ENCODE data around the gene RAB43.

RAB43 gene

DNA sequence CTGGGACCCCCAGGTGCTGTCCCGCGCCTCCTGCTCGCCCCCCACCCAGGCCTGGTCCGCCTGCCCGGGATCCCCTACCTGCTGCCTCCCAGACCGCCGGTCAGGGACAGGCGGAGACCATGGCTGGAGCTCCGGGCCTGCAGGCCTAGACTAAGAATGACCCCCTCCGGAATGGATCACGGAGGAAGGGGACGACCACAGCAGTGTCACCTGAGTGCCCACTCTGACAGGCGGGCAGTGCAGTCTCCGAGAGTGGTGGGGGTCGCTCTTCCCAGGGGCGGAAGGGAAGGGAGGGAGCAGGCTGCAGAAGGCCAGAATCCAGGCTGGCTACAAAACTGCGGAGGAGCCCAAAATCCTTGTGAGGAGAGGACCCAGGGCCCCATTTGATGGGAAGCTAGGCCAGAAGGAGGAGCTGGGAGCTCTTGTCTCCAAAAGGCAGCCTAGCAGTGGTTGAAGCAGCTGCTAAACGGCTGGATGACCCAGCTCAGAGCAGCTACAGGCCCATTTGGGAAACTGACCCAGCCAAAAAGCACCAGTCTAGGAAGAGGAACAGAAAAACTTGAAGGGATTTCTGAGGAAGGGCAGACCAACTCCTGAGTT, 908 bp upstream of the RAB43 start:
- peak in 1 of 58 donors; percentile 6 for DNase-seq

DNA sequence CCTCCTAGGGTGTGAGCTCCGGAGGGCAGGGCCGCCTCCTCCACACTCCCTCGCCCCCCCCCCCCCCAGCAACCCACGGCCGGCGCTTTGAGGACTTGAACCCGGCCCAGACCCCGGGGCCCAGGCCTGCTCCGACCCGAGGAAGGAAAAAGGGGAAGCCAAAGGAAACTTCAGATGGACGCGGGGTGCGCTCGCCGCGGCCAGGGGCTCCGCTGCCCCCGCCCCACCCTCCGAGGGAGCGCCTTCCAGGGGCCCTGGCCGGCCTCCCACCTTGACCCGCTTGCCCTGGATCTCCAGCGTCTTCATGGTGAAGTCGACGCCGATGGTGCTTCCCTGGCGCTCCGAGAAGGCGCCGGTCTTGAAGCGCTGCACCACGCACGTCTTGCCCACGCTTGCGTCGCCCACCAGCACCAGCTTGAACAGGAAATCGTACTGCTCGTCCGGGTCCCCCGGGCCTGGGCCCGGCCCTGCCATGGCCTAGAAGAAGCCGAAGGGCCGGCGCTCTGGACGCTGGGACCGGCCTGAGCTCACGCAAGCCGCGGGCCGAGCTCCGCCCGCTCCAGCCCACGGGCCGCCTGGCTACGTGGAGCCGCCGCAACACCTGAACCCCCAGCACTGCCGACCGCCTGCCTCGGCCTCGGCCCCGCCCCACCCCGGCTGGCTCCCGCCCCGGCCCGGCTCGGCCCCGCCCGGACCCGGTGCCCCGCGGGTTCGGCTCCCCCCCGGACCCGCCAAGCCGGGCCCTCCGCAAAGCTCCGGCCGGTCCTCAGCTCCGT, 400 bp downstream of the RAB43 start:
- no peak for DNase-seq

DNA sequence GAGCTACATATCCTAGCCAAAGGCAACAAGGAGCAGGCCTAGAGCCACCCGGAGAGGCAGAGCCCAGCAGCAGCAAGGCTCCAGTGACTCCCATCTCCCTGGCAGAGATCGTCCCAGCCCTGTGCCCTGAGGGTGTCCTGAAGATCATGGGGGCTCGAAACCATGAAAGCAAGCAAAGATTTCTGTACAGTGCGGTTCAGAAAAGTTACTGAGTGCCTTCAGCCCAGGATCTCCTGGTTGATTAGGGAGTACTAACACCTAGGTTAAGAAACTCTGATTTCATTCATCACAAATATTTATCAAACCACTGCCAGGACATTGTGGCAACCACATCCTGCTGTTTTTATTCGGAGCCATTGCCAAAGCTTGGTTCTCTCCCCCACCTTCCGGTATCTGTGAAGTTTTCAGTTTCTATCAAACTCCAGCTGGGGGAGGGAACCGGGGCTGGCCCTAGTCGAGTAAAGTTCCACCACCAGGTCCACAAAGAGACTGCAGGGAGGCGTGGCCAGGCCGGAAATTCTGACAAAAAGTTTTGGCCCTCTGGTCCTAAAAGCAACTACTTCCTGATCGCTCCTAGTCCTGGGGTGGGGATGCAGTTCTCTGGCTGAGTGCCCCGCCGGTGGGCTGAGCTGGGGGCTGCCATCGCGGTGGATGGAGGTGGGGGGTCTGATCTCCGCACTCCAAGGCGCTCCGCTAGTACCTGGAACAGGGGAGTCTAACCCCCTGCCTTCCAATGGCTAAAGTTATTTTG, 1.2 kb downstream of the RAB43 start:
- DNase-seq, result peak in 38 of 58 donors; percentile 9 to 74 (median 31)

DNA sequence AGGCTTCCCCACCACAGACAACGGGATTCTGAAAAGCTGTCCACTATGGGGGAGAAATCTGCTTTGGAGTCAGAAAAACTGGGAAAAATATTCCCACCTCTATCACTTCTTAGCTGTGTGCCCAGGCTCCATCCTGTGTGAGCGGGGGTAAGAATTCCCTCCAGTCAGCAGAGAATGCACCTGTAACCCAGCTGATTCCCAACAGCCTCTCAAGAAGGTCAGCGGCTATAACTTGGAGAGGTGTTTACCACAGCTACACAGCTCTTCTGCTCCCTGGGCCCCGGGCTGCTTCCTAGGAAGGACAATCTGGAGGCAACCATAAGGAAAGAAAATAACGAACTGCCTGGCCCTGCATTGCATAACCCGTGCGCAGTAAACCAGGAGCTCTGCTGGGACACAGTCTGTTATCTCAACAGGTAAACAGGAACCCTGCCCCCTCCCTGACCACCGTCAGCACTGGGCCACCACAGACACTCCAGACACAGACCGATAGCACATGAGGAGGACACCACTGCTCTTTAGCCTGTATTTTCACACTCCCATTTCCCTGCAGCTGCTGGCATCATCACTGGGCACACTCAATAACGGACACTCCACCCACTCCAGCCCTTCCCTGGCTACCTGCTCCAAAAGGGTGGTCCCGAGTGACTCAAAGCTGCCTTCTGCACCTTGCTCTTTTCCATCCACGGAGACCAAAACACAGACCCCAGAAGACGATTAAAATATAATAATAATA, 2.1 kb downstream of the RAB43 start:
- DNase-seq, result no peak

DNA sequence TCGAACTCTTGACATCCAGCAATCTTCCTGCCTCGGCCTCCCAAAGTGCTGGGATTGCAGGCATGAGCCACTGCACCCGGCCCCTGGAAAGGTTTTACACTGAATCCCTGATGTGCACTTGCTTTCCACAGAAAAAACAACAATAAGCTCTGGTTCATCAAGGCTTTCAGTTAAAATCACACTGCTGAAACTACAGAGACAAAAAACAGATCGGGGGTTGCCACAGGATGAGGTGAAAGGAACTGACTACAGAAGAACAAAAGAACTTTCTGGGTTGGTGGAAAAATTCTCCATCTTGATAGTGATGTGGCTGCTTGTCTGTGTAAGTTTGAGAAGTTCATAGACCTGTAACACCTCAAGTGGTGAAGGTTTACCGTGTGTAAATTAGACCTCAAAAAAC, 2.9 kb downstream of the RAB43 start:
- DNase-seq, result no peak

DNA sequence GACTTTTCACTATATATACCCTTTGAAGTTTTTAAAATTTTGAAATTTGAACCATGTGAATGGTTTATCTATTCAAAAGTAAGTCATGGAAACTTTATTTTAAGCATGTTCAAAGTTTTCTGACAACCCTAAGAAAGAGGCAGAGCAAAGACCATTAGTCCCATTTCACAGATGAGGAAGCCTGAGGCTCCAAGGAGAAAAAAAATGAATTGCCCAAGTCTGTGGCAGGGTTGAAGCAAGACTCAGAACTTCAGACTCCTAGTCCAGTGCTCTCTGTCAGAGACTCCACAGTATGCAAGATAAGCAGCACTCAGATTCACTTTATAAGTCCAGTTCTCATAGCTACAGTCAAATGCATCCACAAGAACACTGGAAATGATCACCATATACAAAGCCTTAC, 4.5 kb downstream of the RAB43 start:
- DNase-seq, result no peak

DNA sequence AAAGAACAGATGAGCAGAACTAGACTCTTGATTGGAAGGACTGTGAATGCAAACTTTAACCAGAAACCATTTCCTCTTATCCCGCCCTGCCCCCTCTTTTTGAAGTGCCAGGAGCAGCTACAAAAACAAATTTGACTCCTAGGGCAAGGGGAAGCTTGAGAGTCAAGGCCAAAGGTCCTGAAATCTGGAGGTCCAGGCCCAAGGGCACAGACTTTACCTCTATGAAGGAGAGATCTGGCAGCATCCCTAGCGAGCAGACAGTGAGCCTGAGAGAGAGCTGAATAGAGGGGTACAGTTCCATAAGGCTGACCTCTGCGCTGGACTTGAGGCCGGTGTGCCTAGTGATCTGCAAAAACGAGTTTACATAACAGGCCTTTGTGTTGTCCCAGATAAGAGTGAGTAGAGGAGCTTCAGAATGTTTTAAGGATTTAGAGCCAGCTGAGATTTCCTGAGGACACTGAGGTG, 5.1 kb downstream of the RAB43 start:
- DNase-seq, result no peak

DNA sequence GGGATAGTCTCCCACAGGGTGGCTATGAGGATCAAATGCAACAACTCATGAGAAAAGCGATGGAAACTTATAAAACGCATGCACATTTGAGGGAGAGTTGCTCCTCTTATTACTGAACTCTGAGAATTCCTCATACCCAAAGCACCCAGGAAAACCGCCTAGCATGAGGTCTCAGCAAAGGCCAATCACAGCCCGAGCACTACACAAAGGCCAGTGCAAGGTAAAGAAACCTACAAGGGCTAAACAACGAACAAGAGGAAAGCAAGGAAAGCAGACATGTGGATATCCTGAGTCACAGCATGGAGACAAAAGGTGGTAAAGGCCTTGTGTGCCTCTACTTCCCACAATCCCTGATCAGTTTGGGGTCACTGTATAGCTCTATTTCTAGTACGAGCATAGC, 7.1 kb downstream of the RAB43 start:
- DNase-seq, result no peak

DNA sequence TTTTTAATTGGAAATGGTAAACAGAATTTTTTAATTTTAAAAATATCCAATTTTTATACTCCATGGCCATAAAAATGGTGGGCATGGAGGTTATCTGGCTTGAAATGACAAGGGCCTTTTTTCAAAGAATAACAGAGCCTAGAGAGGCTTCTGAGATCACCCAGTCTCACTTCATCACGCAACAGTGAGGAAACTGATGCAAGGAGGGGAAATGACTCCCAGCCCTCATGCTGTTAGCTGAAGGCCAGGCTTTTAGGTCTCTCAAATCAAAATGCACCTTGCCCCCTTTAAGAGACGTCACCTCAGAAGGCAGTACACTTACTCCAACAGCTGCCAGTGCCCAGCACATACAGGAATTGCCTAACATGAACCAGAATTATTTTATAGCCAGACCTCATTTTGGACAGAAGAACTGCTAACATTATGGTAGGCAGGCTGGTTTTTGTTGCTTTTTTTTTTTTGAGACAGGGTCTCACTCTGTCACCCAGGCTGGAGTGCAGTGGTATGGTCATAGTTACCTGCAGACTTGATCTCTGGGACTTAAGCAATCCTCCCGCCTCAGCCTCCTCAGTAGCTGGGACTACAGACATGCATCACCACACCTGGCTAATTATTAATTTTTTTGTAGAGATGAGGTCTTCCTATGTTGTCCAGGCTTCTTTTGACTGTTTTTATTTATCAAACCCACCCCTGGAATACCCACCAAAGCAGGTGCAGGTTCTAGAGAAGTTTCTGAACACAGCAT, 9.1 kb downstream of the RAB43 start:
- DNase-seq, result no peak

DNA sequence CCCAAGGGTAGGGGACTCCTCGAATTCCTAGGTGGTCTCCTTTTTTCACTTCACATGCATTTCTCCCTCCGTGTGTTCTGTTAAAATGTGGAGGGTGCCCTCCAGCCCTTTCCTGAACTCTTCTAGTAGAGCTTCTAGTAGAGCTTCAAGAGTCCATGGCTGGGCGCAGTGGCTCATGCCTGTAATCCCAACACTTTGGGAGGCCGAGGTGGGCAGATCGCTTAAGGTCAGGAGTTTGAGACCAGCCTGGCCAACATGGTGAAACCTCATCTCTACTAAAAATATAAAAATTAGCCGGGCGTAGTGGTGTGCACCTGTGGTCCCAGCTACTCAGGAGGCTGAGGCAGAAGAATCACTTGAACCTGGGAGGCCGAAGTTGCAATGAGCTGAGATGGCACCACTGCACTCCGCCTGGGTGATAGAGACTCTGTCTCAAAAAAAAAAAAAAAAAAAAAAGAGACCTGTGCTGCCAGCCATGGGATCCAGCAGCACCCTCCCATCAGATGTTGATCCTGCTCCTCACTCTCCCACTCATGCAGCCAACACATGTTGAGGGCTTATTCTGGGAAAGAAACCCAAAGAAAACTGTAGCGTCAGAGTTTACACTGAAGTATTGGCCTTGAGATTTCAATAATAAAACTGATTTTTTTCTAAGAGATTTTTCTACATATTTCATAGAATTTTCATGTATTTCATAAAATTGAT, 10.4 kb downstream of the RAB43 start:
- peak in 2 of 58 donors; percentile 6 to 26 for DNase-seq

DNA sequence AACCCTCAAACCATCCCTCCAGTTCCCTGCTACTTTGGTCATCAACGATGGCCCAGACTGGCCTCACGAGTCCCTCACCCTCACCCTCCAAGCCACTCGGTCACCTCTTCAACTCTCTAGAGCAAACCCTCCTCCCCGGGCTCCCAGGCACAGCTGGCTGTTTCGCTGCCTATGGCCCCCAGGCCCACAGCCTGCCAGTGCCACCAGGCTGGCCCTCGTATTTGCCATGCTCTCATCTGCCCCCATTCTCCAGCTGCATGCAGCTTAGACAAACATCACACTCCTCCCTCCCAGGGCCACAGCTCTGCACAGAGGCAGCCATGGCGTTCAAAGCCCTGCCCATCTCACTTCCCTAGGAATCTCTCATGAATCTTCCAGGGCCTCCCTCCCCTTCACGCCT, 13.8 kb downstream of the RAB43 start:
- DNase-seq, result no peak

DNA sequence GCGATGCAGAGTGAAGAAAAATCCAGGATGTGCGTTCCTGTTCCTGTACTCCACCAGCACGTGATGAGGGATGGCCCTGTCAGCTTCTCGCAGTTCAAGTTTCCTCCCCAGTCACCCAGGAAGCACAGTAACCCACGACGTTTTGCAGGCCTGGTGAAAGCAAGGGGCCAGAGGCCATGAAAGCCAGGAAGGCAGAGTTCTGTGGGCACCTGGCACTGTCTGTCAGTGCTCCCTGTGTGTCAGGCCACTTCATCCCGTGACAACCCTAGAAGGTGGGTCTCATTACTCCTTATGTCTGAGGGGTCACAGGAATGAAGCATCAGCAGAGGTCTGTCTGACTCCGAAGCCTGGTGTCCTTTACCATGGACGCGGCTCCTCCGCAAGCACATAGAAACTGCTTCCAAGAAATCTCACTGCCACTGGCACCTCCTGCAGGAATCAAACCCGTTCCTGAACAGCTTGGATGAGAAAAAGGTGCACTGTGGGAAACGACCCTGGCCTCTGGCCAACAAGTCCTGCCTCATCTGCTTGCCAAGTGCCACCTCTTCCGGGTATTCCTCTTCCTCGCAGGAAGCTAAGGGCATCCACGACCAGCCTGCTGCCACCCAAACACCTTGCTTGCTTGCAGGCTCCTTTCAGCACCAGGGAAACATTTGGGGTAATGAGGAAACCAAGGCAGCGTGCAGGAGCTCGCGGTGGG, 14.6 kb downstream of the RAB43 start:
- no peak for DNase-seq

DNA sequence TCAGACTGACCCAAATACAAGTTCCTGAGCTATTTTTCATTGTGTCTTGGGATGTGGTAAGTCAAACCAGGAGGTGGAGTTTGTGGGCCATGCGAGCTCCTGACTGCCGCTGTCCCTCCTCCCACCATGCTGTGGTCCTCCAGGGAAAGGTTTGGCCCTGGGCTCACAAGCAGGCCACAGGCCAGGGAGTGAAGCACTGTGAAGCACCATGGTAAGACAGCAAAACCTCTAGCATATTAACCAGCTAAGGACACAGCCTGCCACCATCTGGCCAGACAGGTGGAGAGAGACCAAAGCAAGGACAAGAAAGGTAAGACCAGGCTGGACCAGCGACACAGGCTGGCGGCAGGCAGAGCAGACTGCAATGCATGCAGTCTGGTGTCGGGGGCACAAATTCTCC, 15.3 kb downstream of the RAB43 start:
- no peak for DNase-seq

DNA sequence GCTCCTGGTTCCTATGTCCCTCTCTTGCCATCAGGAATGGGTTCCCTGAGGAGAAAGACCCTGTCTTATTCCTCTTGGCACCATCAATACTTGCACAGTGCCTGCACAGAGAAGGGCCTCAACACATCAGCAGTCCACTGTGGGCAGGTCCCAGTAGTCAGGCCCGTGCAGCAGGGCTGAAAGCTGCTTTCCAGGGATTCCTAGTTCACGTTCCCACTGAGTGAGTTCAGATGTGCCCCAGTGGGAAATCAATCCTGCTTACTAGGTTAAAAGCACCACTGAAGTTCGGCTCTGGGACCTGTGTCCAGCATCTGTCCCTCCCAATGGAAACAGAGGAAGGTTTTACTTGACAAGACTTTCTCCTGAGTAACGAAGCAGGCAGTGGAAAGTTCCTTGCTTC, 15.7 kb downstream of the RAB43 start:
- no peak for DNase-seq

DNA sequence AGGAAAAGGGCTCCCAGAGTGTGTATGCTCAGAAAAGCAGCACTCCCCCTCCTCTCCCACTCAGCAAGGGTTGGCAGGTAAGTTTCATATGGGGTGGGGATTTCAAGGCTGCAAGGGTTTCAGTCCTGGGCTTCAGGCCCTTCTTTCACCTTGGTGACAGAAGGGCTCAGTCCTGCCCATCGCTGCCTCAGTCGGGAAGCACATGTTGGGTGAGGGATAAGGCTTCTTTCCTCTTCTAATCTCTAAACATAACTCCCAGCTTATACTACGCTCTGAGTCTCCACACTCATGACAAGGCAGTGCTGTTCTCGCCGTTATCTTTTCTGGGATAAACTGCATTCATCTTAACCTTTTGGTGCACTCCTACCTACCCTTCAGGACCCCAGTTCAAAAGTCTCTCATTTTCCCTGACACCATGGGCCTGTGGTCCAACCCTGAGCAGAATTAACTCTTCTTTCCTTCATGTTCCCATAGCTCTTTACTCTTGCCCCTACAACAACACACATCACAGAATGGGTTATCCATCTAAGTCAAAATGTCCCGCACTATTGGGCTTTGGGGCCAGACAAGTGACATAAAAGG, 17.0 kb downstream of the RAB43 start:
- DNase-seq, result no peak

DNA sequence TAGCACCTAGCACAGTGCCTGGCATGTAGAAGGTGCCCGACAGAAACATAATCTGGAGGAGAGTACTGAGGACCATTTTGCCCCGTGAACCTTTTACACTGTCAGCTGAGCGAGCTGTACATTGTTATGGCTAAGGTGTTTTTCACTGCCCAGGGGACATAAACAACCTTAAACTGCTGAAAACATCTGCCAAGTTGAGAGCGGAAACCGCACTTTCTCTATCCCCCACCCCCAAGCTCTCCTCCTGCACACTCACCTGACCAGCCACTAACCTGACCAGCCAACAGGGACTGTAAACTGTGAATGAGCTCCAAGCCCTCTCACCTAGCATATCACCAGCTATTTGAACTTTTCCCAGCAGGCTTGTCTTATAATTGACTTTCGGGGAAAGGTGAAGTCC, 17.6 kb downstream of the RAB43 start:
- no peak for DNase-seq

DNA sequence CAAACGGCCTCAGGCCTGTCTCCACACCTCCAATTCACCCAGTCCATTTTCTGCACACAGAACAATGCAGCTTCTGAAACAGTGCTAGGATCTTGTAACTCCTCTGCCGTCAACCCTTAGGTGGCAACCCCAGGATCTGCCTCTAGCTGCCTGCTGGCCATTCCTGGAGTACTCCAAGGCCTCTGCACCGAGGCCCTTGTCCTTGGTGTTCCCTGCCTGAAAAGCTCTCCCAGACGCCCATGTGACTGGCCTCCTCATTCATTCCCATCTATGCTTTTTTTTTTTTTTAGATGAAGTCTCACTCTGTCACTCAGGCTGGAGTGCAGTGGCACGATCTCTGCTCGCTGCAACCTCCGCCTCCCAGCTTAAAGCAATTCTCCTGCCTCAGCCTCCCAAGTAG, 18.3 kb downstream of the RAB43 start:
- no peak for DNase-seq

DNA sequence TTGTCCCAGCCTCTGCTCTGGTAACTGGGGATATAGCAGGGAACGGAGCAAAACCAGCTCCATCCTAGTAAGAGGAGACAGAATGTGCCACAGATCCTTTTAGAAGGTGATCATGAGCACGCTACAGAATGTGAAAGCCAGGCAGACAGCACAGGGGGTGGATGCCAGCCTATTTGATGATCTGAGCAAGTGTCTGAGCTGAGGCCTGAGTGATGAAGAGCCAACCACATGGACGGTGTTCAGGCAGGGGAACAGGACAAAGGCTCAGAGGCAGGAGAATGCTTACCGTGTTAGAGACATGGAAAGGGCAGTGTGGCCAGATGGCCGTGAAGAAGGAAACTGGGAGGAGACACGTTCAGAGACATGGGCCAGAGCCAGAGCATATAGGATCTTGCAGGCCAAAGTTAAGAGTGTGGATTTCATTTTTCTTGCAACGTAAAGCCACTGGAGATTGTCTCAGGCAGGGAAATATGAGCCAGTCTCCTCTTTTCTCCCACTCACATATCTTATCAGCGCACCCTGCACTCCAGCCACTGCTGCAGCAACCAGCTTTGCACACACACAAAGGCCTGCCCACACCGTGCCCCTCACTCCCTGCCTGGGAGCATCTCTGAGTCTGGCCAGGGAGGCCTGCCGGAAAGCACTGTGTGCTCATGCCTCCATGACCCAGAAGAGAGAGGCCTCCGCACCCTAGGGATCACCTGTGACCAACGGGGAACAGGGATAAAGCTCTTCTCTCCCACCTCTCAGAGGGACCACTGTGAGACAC, 20.1 kb downstream of the RAB43 start:
- DNase-seq, result no peak

Data from anterior cingulate cortex (tissue), 58 donors.